Measurements from ENCODE around the gene EPS15.

Gene EPS15

DNA sequence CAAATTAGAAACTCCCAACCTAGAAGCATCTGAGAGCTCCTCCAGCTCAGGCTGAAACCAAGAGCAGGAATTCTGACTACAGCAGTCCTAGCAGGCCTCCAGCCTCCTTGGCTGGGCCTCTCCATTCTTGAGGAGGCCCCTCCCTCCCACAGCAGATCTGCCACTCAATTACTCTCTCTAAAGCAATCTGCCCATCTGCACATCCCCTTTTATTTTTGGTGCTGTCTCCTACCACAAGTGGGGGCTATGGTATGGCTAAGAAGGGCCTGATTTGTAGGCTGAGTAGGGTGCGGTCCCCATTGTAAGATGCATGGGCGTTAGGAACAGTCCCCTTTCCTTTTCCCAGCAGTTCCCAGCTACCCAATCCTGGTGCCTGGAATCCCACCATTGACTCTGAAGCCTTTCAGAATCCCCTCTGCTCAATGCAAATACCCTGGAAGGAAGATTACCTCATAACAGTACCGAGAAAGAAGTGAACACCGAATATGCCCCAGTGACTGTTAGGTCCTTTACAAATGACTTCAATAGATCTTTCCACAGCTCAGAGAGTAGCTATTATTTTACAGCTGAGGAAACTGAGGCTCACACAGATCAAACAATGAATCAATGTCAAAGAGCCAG, 177.1 kb downstream of the EPS15 start:
- Histone ChIP-seq H3K36me3 (ENCODE audit: insufficient read depth, low read length) (no peaks in the 10 kb centered on the region), H3F3A (ENCODE audit: insufficient read depth, low read length) (no peaks in the 10 kb centered on the region), H2AFZ (ENCODE audit: low read length) (no peak overlapping the region), H3K79me2 (ENCODE audit: insufficient read depth, low read length) (no peaks in the 10 kb centered on the region), H3K27me3 (ENCODE audit: insufficient read depth, low read length) (peaks cover 23% of the 10 kb centered on the region), H3K4me3 (ENCODE audit: low read depth, low read length, poor library complexity, severe bottlenecking) (no peak overlapping the region), H3K9ac (ENCODE audit: low read length) (no peak overlapping the region), H4K20me1 (ENCODE audit: insufficient read depth, low read length) (no peaks in the 10 kb centered on the region; the same call in 1 of the 2 replicates), H3K9me3 (ENCODE audit: low read length) (no peaks in the 10 kb centered on the region), H3K9me2 (ENCODE audit: low read depth, low read length) (no peaks in the 10 kb centered on the region), H3K27ac (ENCODE audit: low read depth, low read length, poor library complexity, severe bottlenecking) (no peak overlapping the region), H3K4me2 (ENCODE audit: low read length) (no peak overlapping the region), H3K4me1 (ENCODE audit: insufficient read depth, low read length, severe bottlenecking) (peaks cover 13% of the 10 kb centered on the region)
- TF ChIP-seq EZH2 (IDR thresholded peaks at IDR 0.05; ENCODE audit: borderline replicate concordance, low read length) (no peak), CTCF (IDR thresholded peaks at IDR 0.05; ENCODE audit: low read length) (peak; percentile 60)

DNA sequence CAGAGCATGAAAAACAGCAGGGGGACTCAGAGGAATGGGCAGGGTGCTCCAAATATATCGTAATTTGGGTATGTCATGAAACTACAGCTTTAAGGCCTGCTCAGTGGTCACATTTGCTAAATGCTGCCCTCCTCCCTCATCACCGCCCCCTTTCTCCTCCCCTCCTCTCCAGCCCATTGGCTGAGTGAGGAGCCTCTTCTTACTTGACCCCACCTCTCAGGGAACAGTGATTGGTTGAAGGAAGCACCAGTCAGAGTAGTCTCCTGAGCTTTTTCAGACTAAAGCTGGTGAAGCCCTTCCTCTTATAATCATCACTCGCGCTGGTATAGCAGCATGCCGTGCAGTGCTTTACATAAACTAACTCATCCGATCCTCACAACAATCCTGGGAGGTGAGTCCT, 178.7 kb downstream of the EPS15 start:
- Histone ChIP-seq H4K20me1 (ENCODE audit: insufficient read depth, low read length) (no peaks in the 10 kb centered on the region), H3K4me2 (ENCODE audit: low read length) (no peak overlapping the region), H3K27me3 (ENCODE audit: insufficient read depth, low read length) (peaks cover 16% of the 10 kb centered on the region), H2AFZ (ENCODE audit: low read length) (no peak overlapping the region), H3K36me3 (ENCODE audit: insufficient read depth, low read length) (no peaks in the 10 kb centered on the region), H3K79me2 (ENCODE audit: insufficient read depth, low read length) (no peaks in the 10 kb centered on the region), H3K4me3 (ENCODE audit: low read depth, low read length, poor library complexity, severe bottlenecking) (no peak overlapping the region), H3K4me1 (ENCODE audit: insufficient read depth, low read length, severe bottlenecking) (peaks cover 12% of the 10 kb centered on the region), H3K9me2 (ENCODE audit: low read depth, low read length) (no peaks in the 10 kb centered on the region), H3K9me3 (ENCODE audit: low read length) (no peaks in the 10 kb centered on the region), H3K9ac (ENCODE audit: low read length) (no peak overlapping the region), H3K27ac (ENCODE audit: low read depth, low read length, poor library complexity, severe bottlenecking) (no peak overlapping the region), H3F3A (ENCODE audit: insufficient read depth, low read length) (no peaks in the 10 kb centered on the region)
- TF ChIP-seq EZH2 (IDR thresholded peaks at IDR 0.05; ENCODE audit: borderline replicate concordance, low read length): no peak
- TF ChIP-seq CTCF (IDR thresholded peaks at IDR 0.05; ENCODE audit: low read length): no peak

- Histone ChIP-seq H3K27ac (ENCODE audit: low read depth, low read length, poor library complexity, severe bottlenecking) (no peak overlapping the region), H3K9me3 (ENCODE audit: low read length) (no peaks in the 10 kb centered on the region), H3K4me3 (ENCODE audit: low read depth, low read length, poor library complexity, severe bottlenecking) (no peak overlapping the region), H3K9me2 (ENCODE audit: low read depth, low read length) (no peaks in the 10 kb centered on the region), H3K27me3 (ENCODE audit: insufficient read depth, low read length) (no peaks in the 10 kb centered on the region), H3F3A (ENCODE audit: insufficient read depth, low read length) (no peaks in the 10 kb centered on the region), H3K4me2 (ENCODE audit: low read length) (no peak overlapping the region), H3K79me2 (ENCODE audit: insufficient read depth, low read length) (no peaks in the 10 kb centered on the region), H2AFZ (ENCODE audit: low read length) (no peak overlapping the region), H3K36me3 (ENCODE audit: insufficient read depth, low read length) (no peaks in the 10 kb centered on the region), H3K4me1 (ENCODE audit: insufficient read depth, low read length, severe bottlenecking) (no peaks in the 10 kb centered on the region), H3K9ac (ENCODE audit: low read length) (no peak overlapping the region), H4K20me1 (ENCODE audit: insufficient read depth, low read length) (no peaks in the 10 kb centered on the region)
- TF ChIP-seq CTCF (IDR thresholded peaks at IDR 0.05; ENCODE audit: low read length): no peak
- no peak for TF ChIP-seq EZH2 (IDR thresholded peaks at IDR 0.05; ENCODE audit: borderline replicate concordance, low read length)
Observed at GRCh38 chr1:51336711-51337110, 182.4 kb downstream of the EPS15 start.
